IPS DF 6.9 (cell line): ENCODE data around the gene CCNB2.

Source experiments
- DNase-seq: peaks from one replicate; pipeline ENCODE4 v3.0.0-alpha.2; 2013; ENCODE audit warnings: low read depth, low spot score
- H3K27ac ChIP-seq: one replicate; pipeline ENCODE4 v1.5.1; 2013; ENCODE audit warnings: low read length, control low read depth
- H3K27me3 ChIP-seq: 2 replicates; pipeline ENCODE4 v1.6.1; 2013; ENCODE audit warnings: mild to moderate bottlenecking, low read length; ENCODE audit not compliant: control insufficient read depth, insufficient read depth
- H3K36me3 ChIP-seq: 2 replicates; pipeline ENCODE4 v1.6.1; 2013; ENCODE audit warnings: low read length; ENCODE audit not compliant: control insufficient read depth, insufficient read depth
- H3K4me1 ChIP-seq: 2 replicates; pipeline ENCODE4 v1.6.1; 2013; ENCODE audit warnings: low read length; ENCODE audit not compliant: control insufficient read depth, insufficient read depth
- H3K4me3 ChIP-seq: 2 replicates; pipeline ENCODE4 v1.5.1; 2013; ENCODE audit warnings: mild to moderate bottlenecking, low read length
- H3K9me3 ChIP-seq: 2 replicates; pipeline ENCODE4 v1.6.1; 2013; ENCODE audit warnings: low read length, inconsistent platforms; ENCODE audit not compliant: control insufficient read depth, insufficient read depth
- WGBS: extraction: QIAGEN DNeasy Blood & Tissue Kit; methylation state at CpG from one replicate; pipeline ENCODE4 v1.1.7; 2013; ENCODE audit warnings: mixed read lengths, missing lambda C conversion rate; ENCODE audit not compliant: insufficient read length, insufficient coverage; 5-methylcytosine and 5-hydroxymethylcytosine counted together

Gene CCNB2

GRCh38 chr15:59104912-59105732, at the start of gene CCNB2:
Gene CCNB2, plus strand, starts transcription at chr15:59105146. Its CDS starts 123 bp downstream, at chr15:59105269.
- peak; percentile 88 for DNase-seq
- WGBS, result no CpG with 5 or more reads among the region's 57 CpGs
- no peaks in the 10 kb centered on the region for H3K27me3 ChIP-seq
- H3K27ac ChIP-seq, result no peak within 1 kb of the TSS
- peaks cover 4% of the 10 kb centered on the region; the same call in 1 of the 2 replicates for H3K36me3 ChIP-seq
- H3K4me1 ChIP-seq, result no peaks in the 10 kb centered on the region
- H3K9me3 ChIP-seq, result no peaks in the 10 kb centered on the region
- H3K4me3 ChIP-seq, result peak within 1 kb of the TSS; percentile 93

GRCh38 chr15:59059076-59059597, 45.8 kb upstream of the CCNB2 start:
- no peaks in the 10 kb centered on the region for H3K27me3 ChIP-seq
- H3K4me3 ChIP-seq, result no peak overlapping the region
- WGBS, result no CpG with 5 or more reads among the region's 2 CpGs
- H3K27ac ChIP-seq, result no peak overlapping the region
- DNase-seq, result no peak
- H3K4me1 ChIP-seq, result no peaks in the 10 kb centered on the region
- no peaks in the 10 kb centered on the region; the same call in 1 of the 2 replicates for H3K36me3 ChIP-seq
- no peaks in the 10 kb centered on the region for H3K9me3 ChIP-seq

GRCh38 chr15:59060348-59060747, 44.6 kb upstream of the CCNB2 start:
- DNase-seq, result no peak
- no peak overlapping the region for H3K4me3 ChIP-seq
- H3K36me3 ChIP-seq, result no peaks in the 10 kb centered on the region; the same call in 1 of the 2 replicates
- no CpG with 5 or more reads among the region's 4 CpGs for WGBS
- H3K4me1 ChIP-seq, result no peaks in the 10 kb centered on the region
- H3K27me3 ChIP-seq, result no peaks in the 10 kb centered on the region
- H3K27ac ChIP-seq, result no peak overlapping the region
- H3K9me3 ChIP-seq, result no peaks in the 10 kb centered on the region

- H3K9me3 ChIP-seq, result no peaks in the 10 kb centered on the region
- H3K4me1 ChIP-seq, result no peaks in the 10 kb centered on the region
- no peak for DNase-seq
- WGBS, result no CpG with 5 or more reads among the region's 4 CpGs
- no peak overlapping the region for H3K27ac ChIP-seq
- no peaks in the 10 kb centered on the region for H3K27me3 ChIP-seq
- peaks cover 3% of the 10 kb centered on the region; the same call in 1 of the 2 replicates for H3K36me3 ChIP-seq
- H3K4me3 ChIP-seq, result no peak overlapping the region
These were observed 41.9 kb upstream of the CCNB2 start for GRCh38 chr15:59063042-59063441.

GRCh38 chr15:59069430-59069829, 35.5 kb upstream of the CCNB2 start:
- Histone ChIP-seq H3K27ac (no peak overlapping the region), H3K4me3 (no peak overlapping the region), H3K27me3 (no peaks in the 10 kb centered on the region), H3K9me3 (no peaks in the 10 kb centered on the region), H3K4me1 (no peaks in the 10 kb centered on the region), H3K36me3 (peaks cover 3% of the 10 kb centered on the region; the same call in 1 of the 2 replicates)
- no CpG with 5 or more reads among the region's 1 CpG for WGBS
- no peak for DNase-seq

- H3K27me3 ChIP-seq, result no peaks in the 10 kb centered on the region
- no peaks in the 10 kb centered on the region for H3K4me1 ChIP-seq
- no peak overlapping the region for H3K4me3 ChIP-seq
- DNase-seq, result no peak
- H3K27ac ChIP-seq, result no peak overlapping the region
- peaks cover 2% of the 10 kb centered on the region; the same call in 1 of the 2 replicates for H3K36me3 ChIP-seq
- no peaks in the 10 kb centered on the region for H3K9me3 ChIP-seq
- WGBS, result no CpG with 5 or more reads among the region's 1 CpG
These were observed 30.3 kb upstream of the CCNB2 start for GRCh38 chr15:59074607-59075006.

- H3K27me3 ChIP-seq, result no peaks in the 10 kb centered on the region
- no peaks in the 10 kb centered on the region for H3K9me3 ChIP-seq
- DNase-seq, result no peak
- no peaks in the 10 kb centered on the region for H3K4me1 ChIP-seq
- peaks cover 3% of the 10 kb centered on the region; the same call in 1 of the 2 replicates for H3K36me3 ChIP-seq
- no peak overlapping the region for H3K4me3 ChIP-seq
- no peak overlapping the region for H3K27ac ChIP-seq
- WGBS, result no CpG with 5 or more reads among the region's 2 CpGs
These were observed 17.2 kb upstream of the CCNB2 start for GRCh38 chr15:59087731-59088130.

GRCh38 chr15:59094077-59094476, 10.9 kb upstream of the CCNB2 start:
- WGBS, result no CpG with 5 or more reads among the region's 1 CpG
- peaks cover 7% of the 10 kb centered on the region; the same call in 1 of the 2 replicates for H3K36me3 ChIP-seq
- no peak overlapping the region for H3K27ac ChIP-seq
- H3K9me3 ChIP-seq, result no peaks in the 10 kb centered on the region
- no peak for DNase-seq
- no peaks in the 10 kb centered on the region for H3K4me1 ChIP-seq
- no peak overlapping the region for H3K4me3 ChIP-seq
- no peaks in the 10 kb centered on the region for H3K27me3 ChIP-seq

- H3K27ac ChIP-seq, result no peak overlapping the region
- no peak for DNase-seq
- no peaks in the 10 kb centered on the region for H3K27me3 ChIP-seq
- H3K4me3 ChIP-seq, result no peak overlapping the region
- no CpG with 5 or more reads among the region's 3 CpGs for WGBS
- H3K4me1 ChIP-seq, result no peaks in the 10 kb centered on the region
- peaks cover 9% of the 10 kb centered on the region; the same call in 1 of the 2 replicates for H3K36me3 ChIP-seq
- no peaks in the 10 kb centered on the region for H3K9me3 ChIP-seq
These were observed 8.5 kb upstream of the CCNB2 start for GRCh38 chr15:59096429-59096828.

- no peak for DNase-seq
- Histone ChIP-seq H3K36me3 (peaks cover 5% of the 10 kb centered on the region; the same call in 1 of the 2 replicates), H3K4me3 (no peak overlapping the region), H3K27me3 (no peaks in the 10 kb centered on the region), H3K27ac (no peak overlapping the region), H3K9me3 (no peaks in the 10 kb centered on the region), H3K4me1 (no peaks in the 10 kb centered on the region)
- WGBS, result no CpG with 5 or more reads among the region's 2 CpGs
These were observed 5.7 kb upstream of the CCNB2 start for GRCh38 chr15:59099162-59099685.
